Neutrophil (primary cell): ENCODE results near the gene IL1RAPL2.

Source experiments
- H3K27ac ChIP-seq: fragments of 200-600 bp; sonication (generic); 2 replicates; pipeline ENCODE4 v1.5.1; 2016; ENCODE audit warnings: mild to moderate bottlenecking, moderate library complexity
- H3K27me3 ChIP-seq: fragments of 200-600 bp; sonication (generic); 2 replicates; pipeline ENCODE4 v1.6.0; 2016; ENCODE audit warnings: mild to moderate bottlenecking
- H3K36me3 ChIP-seq: fragments of 200-600 bp; sonication (generic); 2 replicates; pipeline ENCODE4 v1.5.1; 2017
- H3K4me1 ChIP-seq, 2 experiments: fragments of 200-600 bp in 1 of 2; sonication (generic) in 1 of 2; 1 replicate in 1 of 2; 2 replicates in 1 of 2; pipeline versions ENCODE4 v1.5.1 to v1.6.1; 2013 to 2016; ENCODE audit warnings: low read depth in 1 of 2, low read length in 1 of 2, mild to moderate bottlenecking in 1 of 2, moderate library complexity in 1 of 2; ENCODE audit not compliant: control insufficient read depth in 1 of 2, insufficient read depth in 1 of 2
- H3K4me3 ChIP-seq, 2 experiments: fragments of 200-600 bp in 1 of 2; sonication (generic) in 1 of 2; 1 replicate in 1 of 2; 2 replicates in 1 of 2; pipeline ENCODE4 v1.5.1; 2013 to 2016; ENCODE audit warnings: low read depth in 1 of 2, low read length in 1 of 2, mild to moderate bottlenecking in 1 of 2, moderate library complexity in 1 of 2
- H3K9me3 ChIP-seq: fragments of 200-600 bp; sonication (generic); 2 replicates; pipeline ENCODE4 v1.5.1; 2016
- TF ChIP-seq, protein P1 (sequence below): fragments of 200-600 bp; sonication (generic); IDR thresholded peaks from 2 replicates; pipeline ENCODE4 v1.5.1; 2016; ENCODE audit warnings: antibody characterized with exemption

The IL1RAPL2 gene

DNA sequence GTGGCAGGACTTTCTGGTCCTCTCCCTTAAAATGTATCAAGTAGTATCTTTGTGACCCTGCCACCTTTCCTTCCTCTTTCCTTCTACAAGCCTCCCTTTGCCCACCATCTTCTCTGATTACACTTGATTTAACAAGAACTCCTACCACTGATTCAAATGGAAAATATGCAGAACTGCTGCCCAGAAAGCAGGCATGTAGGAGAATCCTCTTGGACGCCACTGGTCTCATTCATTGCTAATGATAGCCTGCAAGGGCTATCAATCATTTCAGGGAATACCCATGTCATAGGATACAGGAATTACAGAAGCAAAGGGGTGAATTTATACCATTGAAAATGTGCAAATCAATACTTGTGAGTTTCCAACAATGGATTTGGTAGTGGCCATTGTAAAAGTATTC lies 961.8 kb downstream of the IL1RAPL2 start:
- Histone ChIP-seq H3K27ac (no peak overlapping the region), H3K27me3 (no peaks in the 10 kb centered on the region), H3K4me1 (no peaks in the 10 kb centered on the region), H3K36me3 (no peaks in the 10 kb centered on the region), H3K4me3 (no peak overlapping the region), H3K9me3 (no peaks in the 10 kb centered on the region)
- TF ChIP-seq, protein P1, sequence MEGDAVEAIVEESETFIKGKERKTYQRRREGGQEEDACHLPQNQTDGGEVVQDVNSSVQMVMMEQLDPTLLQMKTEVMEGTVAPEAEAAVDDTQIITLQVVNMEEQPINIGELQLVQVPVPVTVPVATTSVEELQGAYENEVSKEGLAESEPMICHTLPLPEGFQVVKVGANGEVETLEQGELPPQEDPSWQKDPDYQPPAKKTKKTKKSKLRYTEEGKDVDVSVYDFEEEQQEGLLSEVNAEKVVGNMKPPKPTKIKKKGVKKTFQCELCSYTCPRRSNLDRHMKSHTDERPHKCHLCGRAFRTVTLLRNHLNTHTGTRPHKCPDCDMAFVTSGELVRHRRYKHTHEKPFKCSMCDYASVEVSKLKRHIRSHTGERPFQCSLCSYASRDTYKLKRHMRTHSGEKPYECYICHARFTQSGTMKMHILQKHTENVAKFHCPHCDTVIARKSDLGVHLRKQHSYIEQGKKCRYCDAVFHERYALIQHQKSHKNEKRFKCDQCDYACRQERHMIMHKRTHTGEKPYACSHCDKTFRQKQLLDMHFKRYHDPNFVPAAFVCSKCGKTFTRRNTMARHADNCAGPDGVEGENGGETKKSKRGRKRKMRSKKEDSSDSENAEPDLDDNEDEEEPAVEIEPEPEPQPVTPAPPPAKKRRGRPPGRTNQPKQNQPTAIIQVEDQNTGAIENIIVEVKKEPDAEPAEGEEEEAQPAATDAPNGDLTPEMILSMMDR, result no peak

DNA sequence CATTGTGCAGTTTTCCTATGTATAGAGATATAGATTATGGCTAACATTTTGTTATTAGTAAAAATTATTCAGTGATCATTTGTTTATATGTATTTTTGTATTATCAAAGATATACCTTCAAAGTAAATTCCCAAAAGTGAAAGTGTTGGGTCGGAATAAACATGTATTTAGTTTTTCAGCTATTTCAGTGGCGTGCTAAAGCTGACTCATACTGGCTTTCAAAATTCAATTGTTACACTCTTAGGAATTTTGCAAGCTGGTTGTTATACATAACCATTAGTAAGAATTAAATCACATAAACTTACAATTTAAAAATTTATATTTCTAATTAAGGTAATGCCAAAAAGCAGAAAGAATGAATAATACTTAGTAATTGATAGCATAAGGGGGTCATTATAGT lies 968.0 kb downstream of the IL1RAPL2 start:
- Histone ChIP-seq H3K27me3 (no peaks in the 10 kb centered on the region), H3K4me1 (no peaks in the 10 kb centered on the region), H3K4me3 (no peak overlapping the region), H3K9me3 (no peaks in the 10 kb centered on the region), H3K36me3 (no peaks in the 10 kb centered on the region), H3K27ac (no peak overlapping the region)
- TF ChIP-seq, protein P1, result no peak

DNA sequence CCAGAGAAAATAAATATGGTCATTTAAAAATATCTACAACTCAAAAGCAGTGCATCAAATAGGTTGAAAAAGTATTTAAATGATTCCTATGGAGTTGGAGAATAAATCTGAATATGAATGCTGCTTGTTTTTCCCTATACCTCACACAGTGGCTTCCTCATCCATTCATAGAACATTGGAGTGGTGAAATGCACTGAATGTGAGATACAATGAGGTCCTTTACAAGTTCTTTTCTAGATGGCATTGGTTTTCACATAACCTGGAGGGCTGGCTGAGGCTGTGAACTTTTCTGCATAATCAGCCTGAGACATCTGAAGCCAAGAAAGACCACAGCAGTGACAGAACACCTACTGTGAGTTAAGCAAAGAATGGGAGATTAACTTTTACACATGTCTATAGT lies 977.3 kb downstream of the IL1RAPL2 start:
- TF ChIP-seq, protein P1, result no peak

DNA sequence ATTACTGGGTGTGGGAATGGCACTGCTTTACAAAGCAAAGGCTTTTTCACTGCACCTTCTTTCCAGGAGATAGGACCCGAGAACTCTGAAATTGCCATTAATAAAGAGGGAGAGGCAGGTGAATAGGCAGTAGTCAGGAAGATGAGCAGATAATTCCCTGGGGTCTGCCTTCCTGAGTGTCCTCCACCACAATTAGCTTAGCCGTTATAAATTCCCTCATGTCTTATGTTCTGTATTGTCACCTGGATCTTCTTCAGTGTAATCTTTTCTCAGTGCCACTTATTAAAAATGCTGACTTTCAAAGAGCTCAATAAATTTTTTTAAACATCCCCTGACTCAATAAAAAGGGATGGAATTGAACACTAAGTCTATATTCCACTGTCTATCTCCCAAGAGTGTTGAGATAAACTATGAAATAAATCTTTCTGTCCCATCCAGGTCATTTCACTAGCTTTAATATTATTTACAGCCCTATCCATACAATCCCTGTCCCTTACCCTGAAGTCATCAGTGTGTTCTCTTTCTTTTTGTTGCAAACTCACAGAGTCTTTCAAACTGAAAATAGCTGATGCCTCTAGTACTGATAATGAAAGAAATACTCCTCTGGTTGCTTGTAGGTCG lies 984.2 kb downstream of the IL1RAPL2 start:
- H3K36me3 ChIP-seq, result no peaks in the 10 kb centered on the region
- H3K4me3 ChIP-seq, result no peak overlapping the region
- TF ChIP-seq, protein P1, result no peak
- no peaks in the 10 kb centered on the region for H3K4me1 ChIP-seq
- no peak overlapping the region for H3K27ac ChIP-seq
- no peaks in the 10 kb centered on the region for H3K9me3 ChIP-seq
- no peaks in the 10 kb centered on the region for H3K27me3 ChIP-seq

More for the DNA sequence above, 977.3 kb downstream of the IL1RAPL2 start:
- H3K36me3 ChIP-seq, result no peaks in the 10 kb centered on the region
- no peak overlapping the region for H3K27ac ChIP-seq
- H3K9me3 ChIP-seq, result no peaks in the 10 kb centered on the region
- H3K4me1 ChIP-seq, result no peaks in the 10 kb centered on the region
- no peaks in the 10 kb centered on the region for H3K27me3 ChIP-seq
- H3K4me3 ChIP-seq, result no peak overlapping the region

DNA sequence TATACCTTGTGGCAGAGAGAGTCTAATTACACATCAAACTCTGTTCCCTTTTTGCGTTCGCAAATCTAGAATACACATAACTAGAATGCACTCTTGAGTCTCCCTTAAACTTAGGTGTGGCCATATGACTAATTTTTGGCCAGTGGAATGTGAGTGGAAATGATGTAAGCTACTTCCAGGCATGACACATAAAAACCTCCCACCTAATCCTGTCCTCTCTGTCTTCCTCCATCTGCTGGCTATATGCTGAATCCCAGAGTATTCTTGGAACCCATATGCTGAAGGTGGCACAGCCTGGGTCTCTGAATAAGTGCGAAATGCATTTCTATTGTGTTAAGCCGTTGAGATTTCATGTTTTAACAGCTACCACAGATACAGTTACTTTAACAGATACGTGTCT lies 986.4 kb downstream of the IL1RAPL2 start:
- H3K27me3 ChIP-seq, result no peaks in the 10 kb centered on the region
- TF ChIP-seq, protein P1, result no peak
- no peak overlapping the region for H3K27ac ChIP-seq
- no peaks in the 10 kb centered on the region for H3K9me3 ChIP-seq
- no peaks in the 10 kb centered on the region for H3K36me3 ChIP-seq
- H3K4me3 ChIP-seq, result no peak overlapping the region
- H3K4me1 ChIP-seq, result no peaks in the 10 kb centered on the region
